HepG2 (cell line): Measurements from ENCODE around the gene ARHGAP33. TPM values are rescaled to one million over a fixed set of nuclear protein-coding genes. Genes with fewer than 3 reads are reported as not detected.

Experiments used
- ATAC-seq: fragments of 200-7000 bp; cut with Tn5 transposase; 3 replicates; pipeline ENCODE4 v1.9.1; 2020; ENCODE audit warnings: mild to moderate bottlenecking, moderate library complexity
- BruUV-seq: library from RNA; stranded (reverse); fragments of 400-500 nt; replicated peaks from 2 replicates; lab custom pipeline; 2021; lab: Mats Ljungman, UMichigan
- CTCF ChIA-PET: fragments of 300-600 bp; formaldehyde crosslinking; extraction: SDS; loops from one replicate; lab custom pipeline; 2021; ENCODE audit warnings: low total read pairs, inconsistent platforms, low intra/inter-chr PET ratio; lab: Yijun Ruan, JAX
- POLR2A ChIA-PET: fragments of 350-600 bp; sonication (Branson Sonifier 250); formaldehyde crosslinking; loops from one replicate; lab custom pipeline; 2020; ENCODE audit warnings: antibody characterized with exemption, inconsistent platforms; lab: Yijun Ruan, JAX
- DNase-seq: peaks from one replicate; pipeline ENCODE4 v3.0.0-alpha.2; 2015; ENCODE audit warnings: low spot score
- FAIRE-seq: peaks from 3 replicates; lab custom pipeline; 2011; peaks lifted over from hg19 to GRCh38; lab: Jason Lieb, UNC
- H2AFZ ChIP-seq: one replicate; pipeline ENCODE4 v1.6.1; 2011; ENCODE audit warnings: low read length, inconsistent platforms
- H3K27ac ChIP-seq: fragments of 300-600 bp; 3 replicates; pipeline ENCODE4 v1.8.0; 2011; ENCODE audit warnings: mixed run types, mild to moderate bottlenecking, mixed read lengths, low read length, inconsistent platforms; ENCODE audit not compliant: insufficient read depth; ENCODE audit errors: extremely low read length
- H3K27me3 ChIP-seq, 2 experiments: fragments of 200-600 bp in 1 of 2; 2 replicates in 1 of 2; 3 replicates in 1 of 2; pipeline versions ENCODE4 v1.6.0 to v1.8.0; 2011; ENCODE audit warnings: low read length in 2 of 2, mild to moderate bottlenecking in 2 of 2, moderate library complexity in 2 of 2, inconsistent platforms in 1 of 2; ENCODE audit not compliant: insufficient read depth in 2 of 2, control insufficient read depth in 1 of 2
- H3K36me3 ChIP-seq, 2 experiments: fragments of 200-600 bp in 1 of 2; replicated peaks in 1 of 2; 2 replicates in 1 of 2; 3 replicates in 1 of 2; pipeline versions ENCODE4 v1.5.1 to v1.8.0; 2011; ENCODE audit warnings: low read length in 2 of 2, inconsistent platforms in 1 of 2; ENCODE audit not compliant: insufficient read depth in 2 of 2, control insufficient read depth in 1 of 2
- H3K4me1 ChIP-seq: 2 replicates; pipeline ENCODE4 v1.5.1; 2012; ENCODE audit warnings: low read length, inconsistent platforms; ENCODE audit not compliant: insufficient read depth
- H3K4me2 ChIP-seq: 2 replicates; pipeline ENCODE4 v1.6.0; 2011; ENCODE audit warnings: low read depth, low read length, inconsistent platforms
- H3K4me3 ChIP-seq, 3 experiments: fragments of 200-600 bp in 1 of 3; sonication (generic), shearing (Covaris generic) in 1 of 3; replicated peaks in 1 of 3; 2 replicates each; pipeline ENCODE4 v1.5.1; 2011 to 2016; ENCODE audit warnings: low read length in 3 of 3, inconsistent platforms in 2 of 3, low read depth in 2 of 3, mild to moderate bottlenecking in 2 of 3, control low read depth in 1 of 3, mixed read lengths in 1 of 3; ENCODE audit not compliant: insufficient read depth in 1 of 3
- H3K79me2 ChIP-seq: one replicate; pipeline ENCODE4 v1.6.1; 2011; ENCODE audit warnings: low read length, inconsistent platforms; ENCODE audit not compliant: insufficient read depth
- H3K9ac ChIP-seq: 2 replicates; pipeline ENCODE4 v1.6.0; 2011; ENCODE audit warnings: mild to moderate bottlenecking, low read depth, low read length, inconsistent platforms; ENCODE audit not compliant: insufficient read depth
- H3K9me3 ChIP-seq: 2 replicates; pipeline ENCODE4 v1.5.1; 2012; ENCODE audit warnings: mild to moderate bottlenecking, low read length
- H4K20me1 ChIP-seq: 2 replicates; pipeline ENCODE4 v1.6.0; 2011; ENCODE audit warnings: inconsistent platforms, mild to moderate bottlenecking, low read length, moderate library complexity; ENCODE audit not compliant: insufficient read depth
- ARNT2 ChIP-seq: sonication (generic); formaldehyde crosslinking; IDR thresholded peaks from 2 replicates; pipeline ENCODE4 v1.8.0; 2022; ENCODE audit warnings: mild to moderate bottlenecking, low read depth, missing genetic modification reagents, moderate library complexity
- ATF7-NPFF ChIP-seq: sonication (generic); formaldehyde crosslinking; IDR thresholded peaks from 2 replicates; pipeline ENCODE4 v1.8.1; 2023; ENCODE audit warnings: mild to moderate bottlenecking, low read depth, missing genetic modification reagents, moderate library complexity
- CENPT ChIP-seq: sonication (generic); formaldehyde crosslinking; IDR thresholded peaks from 2 replicates; pipeline ENCODE4 v1.8.0; 2022; ENCODE audit warnings: low read depth, mild to moderate bottlenecking, moderate library complexity, missing genetic modification reagents
- FOXA3 ChIP-seq: IDR thresholded peaks from 2 replicates; pipeline ENCODE4 v1.6.1; 2016; ENCODE audit warnings: missing genetic modification reagents, missing compliant biosample characterization
- IRF2 ChIP-seq: IDR thresholded peaks from 2 replicates; pipeline ENCODE4 v1.6.1; 2018; ENCODE audit warnings: missing genetic modification reagents, missing compliant biosample characterization
- JUNB ChIP-seq: sonication (generic); formaldehyde crosslinking; IDR thresholded peaks from 2 replicates; pipeline ENCODE4 v1.8.0; 2022; ENCODE audit warnings: missing genetic modification reagents, mild to moderate bottlenecking, borderline replicate concordance
- KLF13 ChIP-seq: sonication (generic); formaldehyde crosslinking; IDR thresholded peaks from 2 replicates; pipeline ENCODE4 v1.4.0; 2020; ENCODE audit warnings: mild to moderate bottlenecking, missing genetic modification reagents
- PHF20 ChIP-seq: sonication (generic); formaldehyde crosslinking; IDR thresholded peaks from 2 replicates; pipeline ENCODE4 v1.5.0; 2020; ENCODE audit warnings: mild to moderate bottlenecking, missing genetic modification reagents
- PLSCR1 ChIP-seq: sonication (generic); formaldehyde crosslinking; IDR thresholded peaks from 2 replicates; pipeline ENCODE4 v1.5.0; 2020; ENCODE audit warnings: missing genetic modification reagents, mild to moderate bottlenecking, borderline replicate concordance
- SKIL ChIP-seq: sonication (generic); formaldehyde crosslinking; IDR thresholded peaks from 2 replicates; pipeline ENCODE4 v1.8.0; 2022; ENCODE audit warnings: missing genetic modification reagents, mild to moderate bottlenecking, moderate library complexity, borderline replicate concordance
- TFAP4 ChIP-seq: sonication (generic); IDR thresholded peaks from 2 replicates; pipeline ENCODE4 v1.6.1; 2016; ENCODE audit warnings: low read depth, borderline replicate concordance
- ZBTB38 ChIP-seq: sonication (generic); formaldehyde crosslinking; IDR thresholded peaks from 2 replicates; pipeline ENCODE4 v1.5.1; 2020; ENCODE audit warnings: mild to moderate bottlenecking, missing genetic modification reagents
- ZBTB43 ChIP-seq: sonication (generic); formaldehyde crosslinking; conservative IDR thresholded peaks from 2 replicates; pipeline ENCODE4 v1.4.0; 2020; ENCODE audit warnings: missing genetic modification reagents
- ZNF225 ChIP-seq: sonication (generic); formaldehyde crosslinking; IDR thresholded peaks from 2 replicates; pipeline ENCODE4 v1.4.0; 2020; ENCODE audit warnings: mild to moderate bottlenecking, missing genetic modification reagents
- WGBS: methylation state at CpG from one replicate; pipeline ENCODE4 v1.1.6; 2017; ENCODE audit warnings: low lambda C conversion rate; 5-methylcytosine and 5-hydroxymethylcytosine counted together
- in situ Hi-C: cut with HindIII; loops from 2 replicates; pipeline ENCODE4 v1.10.0; 2017; ENCODE audit warnings: low pct_unique_long_range_greater_than_20kb; ENCODE audit not compliant: extremely low pct_ligation_motif_present
- intact Hi-C: fragments of 100-400 bp; cut with micrococcal nuclease; formaldehyde crosslinking; loops from one replicate; pipeline ENCODE4 v1.10.0; 2022; ENCODE audit not compliant: unreplicated experiment
- polyA plus RNA-seq, 8 experiments: library from polyadenylated mRNA; depleted of rRNA in 3 of 8; stranded (reverse) in 7 of 8; unstranded in 1 of 8; fragments of >200 nt; fragmentation: Illumina TruSeq in 4 of 8; extraction: Trizol in 4 of 8; gene quantifications; 2 replicates each; pipeline versions ENCODE4 v1.2.1 to v1.2.3, GENCODE V29; 2011 to 2016; ENCODE audit warnings: low read depth in 4 of 8, missing spikeins in 1 of 8, mixed read lengths in 1 of 8; ENCODE audit not compliant: insufficient read depth in 1 of 8
- total RNA-seq, 5 experiments: library from RNA; depleted of rRNA; stranded (reverse); fragments of >200 nt; fragmentation: Illumina TruSeq; extraction: Trizol; gene quantifications; 2 replicates each; pipeline ENCODE4 v1.2.3, GENCODE V29; 2016; ENCODE audit warnings: low read depth in 1 of 5

Gene ARHGAP33
- total and polyA plus RNA-seq, 2 of the 13 experiments (the other 11 are each of a cell fraction or from before 2014, with no cell fraction given): 1.3 to 2.7 TPM

- FAIRE-seq (no peak), ATAC-seq (no peak), DNase-seq (no peak)
- Histone ChIP-seq H3K79me2 (no peaks in the 10 kb centered on the region), H3K4me2 (no peak overlapping the region), H2AFZ (no peak overlapping the region), H3K9ac (no peak overlapping the region), H4K20me1 (no peaks in the 10 kb centered on the region), H3K27me3 (peaks cover 0 to 4% of the 10 kb centered on the region in 2 experiments; a peak in 3 of 5 replicates), H3K36me3 (no peaks in the 10 kb centered on the region), H3K4me1 (peaks cover 42% of the 10 kb centered on the region), H3K9me3 (no peaks in the 10 kb centered on the region), H3K4me3 (no peak overlapping the region), H3K27ac (no peak overlapping the region)
- BruUV-seq: no TSS peak
- CTCF ChIA-PET: no interaction called here
- in situ Hi-C loops: no loop called here
- POLR2A ChIA-PET: interaction anchor here (1.2 kb wide), 1 partner anchor 19 kb away, joined by 3 read pairs; no protein-coding TSS in a partner anchor
- no peak for TF ChIP-seq IRF2
- TF ChIP-seq PHF20 (CRISPR knock-in tag): no peak
- no peak for TF ChIP-seq ARNT2 (CRISPR knock-in tag)
- no peak for TF ChIP-seq ZBTB43 (CRISPR knock-in tag)
- no peak for TF ChIP-seq KLF13 (CRISPR knock-in tag)
- no peak for TF ChIP-seq ZNF225 (CRISPR knock-in tag)
- no peak for TF ChIP-seq PLSCR1 (CRISPR knock-in tag)
- TF ChIP-seq TFAP4: no peak
- no peak for TF ChIP-seq FOXA3 (CRISPR knock-in tag)
- no peak for TF ChIP-seq JUNB
- TF ChIP-seq SKIL (CRISPR knock-in tag): no peak
- TF ChIP-seq ATF7-NPFF (CRISPR knock-in tag): no peak
- no peak for TF ChIP-seq CENPT
- TF ChIP-seq ZBTB38 (CRISPR knock-in tag): no peak
- intact Hi-C loops: no loop called here
- 24% methylated on average over 2 of the region's 8 CpGs for WGBS
These were observed 17.5 kb downstream of the ARHGAP33 start for GRCh38 chr19:35792888-35793287.
